Neural progenitor cell (in vitro differentiated cells): ENCODE results near the gene SLC22A23. TPM values are rescaled to one million over a fixed set of nuclear protein-coding genes. Genes with fewer than 3 reads are reported as not detected.
A peak's percentile ranks its signal among the peaks of the same experiment; 100 is the strongest.

Experiments
- DNase-seq: peaks from one replicate; pipeline ENCODE4 v3.0.0-alpha.2; 2016; ENCODE audit warnings: low spot score
- H2AFZ ChIP-seq: fragments of 200-600 bp; sonication (generic); replicated peaks from 2 replicates; pipeline ENCODE4 v1.6.1; 2016; ENCODE audit warnings: antibody characterized with exemption
- H3F3A ChIP-seq: fragments of 200-600 bp; sonication (generic); 2 replicates; pipeline ENCODE4 v1.6.1; 2016; ENCODE audit warnings: antibody characterized with exemption, low read depth
- H3K27ac ChIP-seq: fragments of 200-600 bp; sonication (generic); 2 replicates; pipeline ENCODE4 v1.5.1; 2016; ENCODE audit warnings: mild to moderate bottlenecking
- H3K27me3 ChIP-seq: fragments of 200-600 bp; sonication (generic); 2 replicates; pipeline ENCODE4 v1.6.1; 2016; ENCODE audit warnings: mild to moderate bottlenecking, moderate library complexity
- H3K36me3 ChIP-seq: fragments of 200-600 bp; sonication (generic); 2 replicates; pipeline ENCODE4 v1.5.1; 2016
- H3K4me1 ChIP-seq: fragments of 200-600 bp; sonication (generic); 2 replicates; pipeline ENCODE4 v1.6.1; 2016; ENCODE audit warnings: mixed run types
- H3K4me2 ChIP-seq: fragments of 200-600 bp; sonication (generic); 2 replicates; pipeline ENCODE4 v1.6.1; 2016
- H3K4me3 ChIP-seq: fragments of 200-600 bp; sonication (generic); 2 replicates; pipeline ENCODE4 v1.5.1; 2016
- H3K79me2 ChIP-seq: fragments of 200-600 bp; sonication (generic); 2 replicates; pipeline ENCODE4 v1.6.1; 2016; ENCODE audit warnings: low read depth
- H3K9ac ChIP-seq: fragments of 200-600 bp; sonication (generic); 2 replicates; pipeline ENCODE4 v1.6.1; 2016
- H3K9me3 ChIP-seq: fragments of 200-600 bp; sonication (generic); 2 replicates; pipeline ENCODE4 v1.5.1; 2016; ENCODE audit warnings: low read depth
- H4K20me1 ChIP-seq: fragments of 200-600 bp; sonication (generic); 2 replicates; pipeline ENCODE4 v1.6.1; 2016; ENCODE audit warnings: low read depth
- H3K27ac Mint-ChIP-seq: 3 replicates; pipeline ENCODE4 v1.8.0; 2021; ENCODE audit warnings: mixed read lengths
- H3K27me3 Mint-ChIP-seq: 2 replicates; pipeline ENCODE4 v1.8.0; 2022; ENCODE audit warnings: low read depth, mild to moderate bottlenecking, inconsistent platforms, moderate library complexity, mixed read lengths; ENCODE audit not compliant: insufficient read depth
- H3K36me3 Mint-ChIP-seq: 3 replicates; pipeline ENCODE4 v1.8.0; 2021; ENCODE audit warnings: mixed read lengths
- H3K4me1 Mint-ChIP-seq: 3 replicates; pipeline ENCODE4 v1.8.0; 2021; ENCODE audit warnings: mixed read lengths
- H3K4me3 Mint-ChIP-seq: 3 replicates; pipeline ENCODE4 v1.8.0; 2021; ENCODE audit warnings: mild to moderate bottlenecking, moderate library complexity, mixed read lengths
- H3K9me3 Mint-ChIP-seq: 3 replicates; pipeline ENCODE4 v1.8.0; 2020; ENCODE audit warnings: mixed read lengths
- EZH2 ChIP-seq: fragments of 200-600 bp; sonication (generic); IDR thresholded peaks from 2 replicates; pipeline ENCODE4 v1.6.1; 2017; ENCODE audit warnings: antibody characterized with exemption, mild to moderate bottlenecking, moderate library complexity
- EZH2phosphoT487 ChIP-seq: fragments of 200-600 bp; sonication (generic); IDR thresholded peaks from 2 replicates; pipeline ENCODE4 v1.6.1; 2017; ENCODE audit warnings: antibody characterized with exemption
- total RNA-seq: library from RNA; depleted of rRNA; stranded (reverse); fragments of >200 nt; gene quantifications from 2 replicates; pipeline ENCODE4 v1.2.3, GENCODE V29; 2015; ENCODE audit warnings: low replicate concordance
- TF ChIP-seq, protein P1 (sequence below): fragments of 200-600 bp; sonication (generic); IDR thresholded peaks from 2 replicates; pipeline ENCODE4 v1.5.1; 2017; ENCODE audit warnings: antibody characterized with exemption, mild to moderate bottlenecking

Gene SLC22A23
- total RNA-seq, 1 donor from 2014 or later, result 0.99 TPM

DNA sequence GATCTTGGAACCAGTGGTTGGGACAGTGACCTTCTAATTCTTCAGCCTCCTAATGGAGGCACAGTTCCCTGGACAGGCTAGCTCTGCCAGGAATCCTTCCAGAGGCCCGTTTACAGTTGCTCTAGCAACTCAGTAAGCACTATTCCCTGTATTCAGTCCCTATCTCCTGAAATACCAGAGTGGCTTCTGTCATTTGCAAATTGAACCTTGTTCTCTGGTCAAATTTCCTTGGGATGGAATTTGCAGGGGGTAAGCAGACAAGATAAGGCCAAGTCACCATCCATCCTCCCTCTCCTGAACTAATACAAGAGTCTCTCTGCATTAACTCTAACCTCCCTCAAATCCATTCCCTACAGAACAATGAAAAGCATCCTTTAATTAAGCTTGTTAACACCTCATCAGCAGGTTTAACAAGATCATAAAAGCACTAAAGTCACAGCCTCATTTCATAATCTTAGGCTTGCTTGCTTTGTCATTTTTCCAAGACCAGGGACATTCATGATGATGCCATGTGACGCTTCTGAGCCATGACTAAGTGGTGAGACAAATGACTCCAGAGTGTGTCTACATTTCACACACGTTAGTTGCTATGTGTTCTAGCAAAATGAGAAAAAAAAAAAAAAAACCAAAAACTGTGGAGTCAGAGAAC, 37.1 kb downstream of the SLC22A23 start:
- no peak overlapping the region for H2AFZ ChIP-seq

DNA sequence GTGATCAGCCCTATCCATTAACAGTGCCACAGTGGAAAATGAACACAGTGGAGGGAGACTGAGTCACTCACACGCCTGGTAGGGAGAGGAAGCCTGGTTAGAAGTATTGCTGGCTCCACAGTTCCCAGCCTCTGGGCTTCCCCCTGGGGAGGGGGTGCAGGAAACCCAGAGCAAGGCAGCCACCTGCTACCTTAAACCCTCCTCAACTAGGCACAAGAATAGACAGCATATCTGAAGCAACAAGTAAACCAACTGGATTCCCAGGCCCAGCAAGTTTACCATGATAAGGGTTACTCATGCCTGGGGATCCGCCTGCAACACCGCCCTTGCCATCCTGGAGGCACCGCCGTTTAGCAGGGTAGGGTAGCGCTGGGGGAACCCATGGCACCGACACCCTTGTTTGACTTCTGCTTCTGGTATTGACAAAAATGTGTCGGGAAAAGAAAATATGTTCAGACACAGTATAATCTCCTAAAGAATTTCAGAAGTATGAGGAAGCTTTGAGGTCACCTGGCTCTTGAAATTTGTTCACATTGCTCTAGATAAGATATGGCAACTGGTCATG, 38.3 kb downstream of the SLC22A23 start:
- Mint-ChIP-seq H3K27me3 (peaks cover 2% of the 10 kb centered on the region), H3K27ac (no peak overlapping the region), H3K4me1 (peaks cover 91% of the 10 kb centered on the region), H3K36me3 (no peaks in the 10 kb centered on the region), H3K9me3 (no peaks in the 10 kb centered on the region), H3K4me3 (no peak overlapping the region)
- Histone ChIP-seq H4K20me1 (no peaks in the 10 kb centered on the region), H3K9ac (no peak overlapping the region), H3K4me3 (no peak overlapping the region), H3K4me1 (peaks cover 30% of the 10 kb centered on the region), H3K36me3 (no peaks in the 10 kb centered on the region), H3K27ac (no peak overlapping the region), H3K27me3 (no peaks in the 10 kb centered on the region), H3K4me2 (no peak overlapping the region), H3K9me3 (no peaks in the 10 kb centered on the region), H3F3A (peaks cover 14% of the 10 kb centered on the region), H2AFZ (no peak overlapping the region), H3K79me2 (no peaks in the 10 kb centered on the region)
- no peak for DNase-seq
- TF ChIP-seq EZH2phosphoT487 (no peak), EZH2 (no peak)
- TF ChIP-seq, protein P1, sequence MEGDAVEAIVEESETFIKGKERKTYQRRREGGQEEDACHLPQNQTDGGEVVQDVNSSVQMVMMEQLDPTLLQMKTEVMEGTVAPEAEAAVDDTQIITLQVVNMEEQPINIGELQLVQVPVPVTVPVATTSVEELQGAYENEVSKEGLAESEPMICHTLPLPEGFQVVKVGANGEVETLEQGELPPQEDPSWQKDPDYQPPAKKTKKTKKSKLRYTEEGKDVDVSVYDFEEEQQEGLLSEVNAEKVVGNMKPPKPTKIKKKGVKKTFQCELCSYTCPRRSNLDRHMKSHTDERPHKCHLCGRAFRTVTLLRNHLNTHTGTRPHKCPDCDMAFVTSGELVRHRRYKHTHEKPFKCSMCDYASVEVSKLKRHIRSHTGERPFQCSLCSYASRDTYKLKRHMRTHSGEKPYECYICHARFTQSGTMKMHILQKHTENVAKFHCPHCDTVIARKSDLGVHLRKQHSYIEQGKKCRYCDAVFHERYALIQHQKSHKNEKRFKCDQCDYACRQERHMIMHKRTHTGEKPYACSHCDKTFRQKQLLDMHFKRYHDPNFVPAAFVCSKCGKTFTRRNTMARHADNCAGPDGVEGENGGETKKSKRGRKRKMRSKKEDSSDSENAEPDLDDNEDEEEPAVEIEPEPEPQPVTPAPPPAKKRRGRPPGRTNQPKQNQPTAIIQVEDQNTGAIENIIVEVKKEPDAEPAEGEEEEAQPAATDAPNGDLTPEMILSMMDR, result no peak

More for the DNA sequence above, 37.1 kb downstream of the SLC22A23 start:
- Histone ChIP-seq H3K36me3 (no peaks in the 10 kb centered on the region), H3K9me3 (no peaks in the 10 kb centered on the region), H3K27ac (no peak overlapping the region), H4K20me1 (no peaks in the 10 kb centered on the region), H3K4me2 (no peak overlapping the region), H3K4me3 (no peak overlapping the region), H3F3A (peaks cover 15% of the 10 kb centered on the region), H3K79me2 (no peaks in the 10 kb centered on the region), H3K4me1 (peaks cover 36% of the 10 kb centered on the region), H3K27me3 (no peaks in the 10 kb centered on the region), H3K9ac (no peak overlapping the region)
- Mint-ChIP-seq H3K4me1 (peaks cover 93% of the 10 kb centered on the region), H3K9me3 (no peaks in the 10 kb centered on the region), H3K27ac (no peak overlapping the region), H3K27me3 (peaks cover 4% of the 10 kb centered on the region), H3K36me3 (no peaks in the 10 kb centered on the region), H3K4me3 (no peak overlapping the region)
- TF ChIP-seq, protein P1, result no peak
- TF ChIP-seq EZH2 (no peak), EZH2phosphoT487 (no peak)
- no peak for DNase-seq

DNA sequence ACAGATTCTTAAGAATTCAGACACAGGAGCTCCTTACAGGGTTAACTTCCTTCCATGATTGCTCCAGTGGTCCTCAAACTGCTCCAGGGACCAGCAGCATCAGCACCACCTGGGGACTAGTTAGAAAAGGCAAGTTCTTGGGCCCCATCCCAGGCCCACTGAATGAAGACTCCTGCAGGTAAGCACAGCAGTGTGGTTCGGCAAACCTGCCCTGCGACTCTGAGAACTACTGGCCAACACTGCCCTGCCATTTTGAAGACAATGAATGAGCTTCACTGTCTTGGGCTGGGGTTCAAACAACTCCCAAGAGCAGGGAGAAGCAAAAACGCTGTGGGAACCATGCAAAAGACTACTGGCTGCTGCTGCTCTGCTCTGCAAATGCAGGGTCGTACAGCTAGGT, 39.4 kb downstream of the SLC22A23 start:
- H3K4me3 ChIP-seq, result no peak overlapping the region
- no peak overlapping the region for H3K9ac ChIP-seq
- H3K4me2 ChIP-seq, result no peak overlapping the region
- H3K36me3 ChIP-seq, result no peaks in the 10 kb centered on the region
- TF ChIP-seq, protein P1, result no peak
- TF ChIP-seq EZH2phosphoT487, result no peak
- TF ChIP-seq EZH2, result no peak
- peaks cover 4% of the 10 kb centered on the region for H3K9me3 Mint-ChIP-seq
- peaks cover 19% of the 10 kb centered on the region for H3K4me1 ChIP-seq
- H3K9me3 ChIP-seq, result no peaks in the 10 kb centered on the region
- no peak overlapping the region for H2AFZ ChIP-seq
- no peaks in the 10 kb centered on the region for H3K79me2 ChIP-seq
- H3K4me1 Mint-ChIP-seq, result peaks cover 85% of the 10 kb centered on the region
- H3F3A ChIP-seq, result peaks cover 4% of the 10 kb centered on the region
- peaks cover 2% of the 10 kb centered on the region for H3K27me3 Mint-ChIP-seq
- peaks cover 6% of the 10 kb centered on the region for H3K36me3 Mint-ChIP-seq
- no peak overlapping the region for H3K4me3 Mint-ChIP-seq
- H4K20me1 ChIP-seq, result no peaks in the 10 kb centered on the region
- peak overlapping the region; percentile 18 for H3K27ac Mint-ChIP-seq
- no peak overlapping the region for H3K27ac ChIP-seq
- DNase-seq, result no peak
- H3K27me3 ChIP-seq, result no peaks in the 10 kb centered on the region
